IMR-90 (cell line): ENCODE data around the gene NT5E. TPM values are rescaled to one million over a fixed set of nuclear protein-coding genes. Genes with fewer than 3 reads are reported as not detected.
A peak's percentile ranks its signal among the peaks of the same experiment; 100 is the strongest.

ENCODE experiments used
- ATAC-seq: fragments of 200-7000 bp; cut with Tn5 transposase; 2 replicates; pipeline ENCODE4 v1.9.1; 2020; ENCODE audit warnings: low read depth, mild to moderate bottlenecking, moderate library complexity
- BruUV-seq: library from RNA; stranded (reverse); fragments of 400-500 nt; replicated peaks from 2 replicates; lab custom pipeline; 2021; lab: Mats Ljungman, UMichigan
- CTCF ChIA-PET: fragments of 300-600 bp; formaldehyde crosslinking; extraction: SDS; loops from one replicate; lab custom pipeline; 2021; ENCODE audit warnings: antibody characterized with exemption; lab: Yijun Ruan, JAX
- POLR2A ChIA-PET: fragments of 300-600 bp; sonication (Branson Sonifier 250); formaldehyde crosslinking; loops from one replicate; lab custom pipeline; 2022; ENCODE audit warnings: antibody characterized with exemption; ENCODE audit not compliant: unreplicated experiment; lab: Charles Lee
- DNase-seq: peaks from one replicate; pipeline ENCODE4 v3.0.0; 2013
- H2AFZ ChIP-seq: replicated peaks from 2 replicates; pipeline ENCODE3; 2013; ENCODE audit warnings: low read length, mild to moderate bottlenecking; ENCODE audit not compliant: poor library complexity
- H2AK5ac ChIP-seq: 2 replicates; pipeline ENCODE4 v1.6.1; 2013; ENCODE audit warnings: low read depth, low read length, inconsistent platforms
- H2AK9ac ChIP-seq: replicated peaks from 2 replicates; pipeline ENCODE3; 2013; ENCODE audit warnings: mild to moderate bottlenecking, low read depth, low read length, moderate library complexity; ENCODE audit not compliant: poor library complexity
- H2BK120ac ChIP-seq: 2 replicates; pipeline ENCODE4 v1.6.1; 2013; ENCODE audit warnings: low read depth, low read length, inconsistent platforms
- H2BK15ac ChIP-seq: 3 replicates; pipeline ENCODE4 v1.6.1; 2013; ENCODE audit warnings: low read depth, low read length, inconsistent platforms
- H2BK20ac ChIP-seq: 2 replicates; pipeline ENCODE4 v1.6.1; 2013; ENCODE audit warnings: low read depth, mild to moderate bottlenecking, inconsistent platforms, low read length, moderate library complexity
- H2BK5ac ChIP-seq: 2 replicates; pipeline ENCODE4 v1.6.1; 2013; ENCODE audit warnings: mild to moderate bottlenecking, low read depth, low read length, inconsistent platforms; ENCODE audit not compliant: poor library complexity, severe bottlenecking
- H3K14ac ChIP-seq: replicated peaks from 2 replicates; pipeline ENCODE4 v1.6.1; 2013; ENCODE audit warnings: low read depth, low read length, inconsistent platforms
- H3K18ac ChIP-seq: 2 replicates; pipeline ENCODE4 v1.6.1; 2013; ENCODE audit warnings: low read depth, low read length, control low read depth
- H3K23ac ChIP-seq: 2 replicates; pipeline ENCODE4 v1.6.1; 2013; ENCODE audit warnings: low read depth, low read length, inconsistent platforms
- H3K27ac ChIP-seq: 2 replicates; pipeline ENCODE4 v1.5.1; 2013; ENCODE audit warnings: mild to moderate bottlenecking, control low read depth, low read length; ENCODE audit not compliant: insufficient read depth
- H3K27me3 ChIP-seq: 2 replicates; pipeline ENCODE4 v1.6.1; 2013; ENCODE audit warnings: low read length; ENCODE audit not compliant: control insufficient read depth, insufficient read depth
- H3K36me3 ChIP-seq: 2 replicates; pipeline ENCODE4 v1.6.1; 2013; ENCODE audit warnings: low read length, mixed read lengths; ENCODE audit not compliant: control insufficient read depth, insufficient read depth
- H3K4ac ChIP-seq: 2 replicates; pipeline ENCODE4 v1.6.1; 2013; ENCODE audit warnings: low read depth, low read length, inconsistent platforms
- H3K4me1 ChIP-seq: 2 replicates; pipeline ENCODE4 v1.6.1; 2013; ENCODE audit warnings: low read length, mixed read lengths; ENCODE audit not compliant: control insufficient read depth, insufficient read depth
- H3K4me2 ChIP-seq: 2 replicates; pipeline ENCODE4 v1.6.1; 2013; ENCODE audit warnings: low read depth, mild to moderate bottlenecking, control low read depth, low read length, moderate library complexity
- H3K4me3 ChIP-seq: 2 replicates; pipeline ENCODE4 v1.5.1; 2013; ENCODE audit warnings: low read depth, mild to moderate bottlenecking, control low read depth, low read length, moderate library complexity; ENCODE audit not compliant: insufficient read depth
- H3K56ac ChIP-seq: 2 replicates; pipeline ENCODE4 v1.6.1; 2013; ENCODE audit warnings: low read length, inconsistent platforms; ENCODE audit not compliant: insufficient read depth; ENCODE audit errors: extremely low read depth
- H3K79me1 ChIP-seq, 2 experiments: 2 replicates each; pipeline ENCODE4 v1.6.1; 2013; ENCODE audit warnings: low read length in 2 of 2, inconsistent platforms in 1 of 2, low read depth in 1 of 2
- H3K9ac ChIP-seq: 2 replicates; pipeline ENCODE4 v1.6.1; 2013; ENCODE audit warnings: low read depth, low read length, control low read depth
- H3K9me1 ChIP-seq: 2 replicates; pipeline ENCODE4 v1.6.1; 2013; ENCODE audit warnings: low read length, inconsistent platforms; ENCODE audit not compliant: insufficient read depth
- H3K9me3 ChIP-seq: 2 replicates; pipeline ENCODE4 v1.6.1; 2013; ENCODE audit warnings: low read length; ENCODE audit not compliant: control insufficient read depth, insufficient read depth
- H4K20me1 ChIP-seq: 2 replicates; pipeline ENCODE4 v1.6.1; 2013; ENCODE audit warnings: low read length, inconsistent platforms; ENCODE audit not compliant: insufficient read depth
- H4K5ac ChIP-seq: 2 replicates; pipeline ENCODE4 v1.6.1; 2013; ENCODE audit warnings: mild to moderate bottlenecking, low read depth, low read length, control low read depth
- H4K8ac ChIP-seq, 2 experiments: 2 replicates each; pipeline ENCODE4 v1.6.1; 2013; ENCODE audit warnings: low read depth in 2 of 2, low read length in 2 of 2, control low read depth in 1 of 2, inconsistent platforms in 1 of 2
- H4K91ac ChIP-seq: 2 replicates; pipeline ENCODE4 v1.6.1; 2013; ENCODE audit warnings: low read depth, low read length, inconsistent platforms; ENCODE audit not compliant: insufficient read depth
- FOS ChIP-seq: fragments of 150-350 bp; IDR thresholded peaks from 2 replicates; pipeline ENCODE4 v1.6.1; 2016; ENCODE audit warnings: low read depth, low read length
- NFE2L2 ChIP-seq: fragments of 150-350 bp; IDR thresholded peaks from 2 replicates; pipeline ENCODE4 v1.6.1; 2016; ENCODE audit warnings: low read depth, mild to moderate bottlenecking, low read length
- RCOR1 ChIP-seq: IDR thresholded peaks from 2 replicates; pipeline ENCODE4 v1.6.1; 2012; ENCODE audit warnings: mild to moderate bottlenecking, low read length, improper control_type of control experiment; ENCODE audit not compliant: insufficient replicate concordance
- WGBS, 2 experiments: methylation state at CpG; one replicate each; pipeline versions ENCODE4 v1.1.5 to v1.1.7; 2013; ENCODE audit warnings: missing lambda C conversion rate in 2 of 2; ENCODE audit not compliant: insufficient read length in 1 of 2; ENCODE audit errors: extremely low coverage in 2 of 2; 5-methylcytosine and 5-hydroxymethylcytosine counted together
- dilution Hi-C: fragments of 300-500 bp; cut with HindIII; formaldehyde crosslinking; loops from one replicate; pipeline ENCODE4 v1.14.3; 2018; ENCODE audit warnings: low sequenced_read_pairs; ENCODE audit not compliant: unreplicated experiment
- in situ Hi-C: fragments of 300-500 bp; cut with MboI; formaldehyde crosslinking; loops from 3 replicates; pipeline ENCODE4 v1.14.3; 2019; ENCODE audit warnings: low sequenced_read_pairs, inconsistent platforms, mixed read lengths
- intact Hi-C: fragments of 100-400 bp; cut with micrococcal nuclease; formaldehyde crosslinking; loops from 2 replicates; pipeline ENCODE4 v1.10.0; 2022
- polyA plus RNA-seq, 3 experiments: library from polyadenylated mRNA; depleted of rRNA; stranded (reverse); fragments of >200 nt; gene quantifications; 2 replicates each; pipeline ENCODE4 v1.2.3, GENCODE V29; 2012; ENCODE audit warnings: low replicate concordance in 1 of 3
- total RNA-seq: library from RNA; depleted of rRNA; stranded (reverse); fragments of >200 nt; gene quantifications from 2 replicates; pipeline ENCODE4 v1.2.3, GENCODE V29; 2012

NT5E gene
- total and polyA plus RNA-seq, 2 of the 4 experiments (the other 2 are of a cell fraction) = 153 to 280 TPM

GRCh38 chr6:85456782-85457181 is 6.9 kb downstream of the NT5E start:
- no peak overlapping the region for H2BK5ac ChIP-seq
- peak overlapping the region; percentile 2; the same call in 1 of the 2 replicates for H3K14ac ChIP-seq
- ChIA-PET CTCF (no interaction called here), POLR2A (no interaction called here)
- peaks cover 46% of the 10 kb centered on the region for H3K9me1 ChIP-seq
- no peak overlapping the region for H2BK20ac ChIP-seq
- in situ Hi-C loops = loop anchor here (10.0 kb wide), 1 partner anchor 218 kb away; no protein-coding TSS in a partner anchor
- H3K4me3 ChIP-seq = no peak overlapping the region
- no peak overlapping the region for H3K9ac ChIP-seq
- H3K36me3 ChIP-seq = peaks cover 10% of the 10 kb centered on the region; the same call in 1 of the 2 replicates
- no peak overlapping the region for H2BK120ac ChIP-seq
- 0 out of 2 replicates have a peak overlapping the region, but pooled peaks have one; percentile 38 for H2AK5ac ChIP-seq
- no peak for DNase-seq
- no peak overlapping the region for H3K56ac ChIP-seq
- BruUV-seq = no TSS peak
- H4K5ac ChIP-seq = no peak overlapping the region
- peak overlapping the region; percentile 19; the same call in 1 of the 2 replicates for H3K4ac ChIP-seq
- H2AFZ ChIP-seq = no peak overlapping the region
- H3K79me1 ChIP-seq = peaks cover 32 to 76% of the 10 kb centered on the region in 2 experiments
- H3K23ac ChIP-seq = peak overlapping the region; percentile 32; the same call in 1 of the 2 replicates
- no peak overlapping the region; a peak in 1 of 4 replicates for H4K8ac ChIP-seq
- TF ChIP-seq FOS = no peak
- TF ChIP-seq NFE2L2 = no peak
- no peak for TF ChIP-seq RCOR1
- H4K91ac ChIP-seq = no peak overlapping the region
- no peaks in the 10 kb centered on the region for H3K27me3 ChIP-seq
- 100% methylated on average over 3 of the region's 4 CpGs; no CpG with 5 or more reads in 1 of the 2 experiments for WGBS, 2 experiments
- H3K18ac ChIP-seq = no peak overlapping the region; the same call in 1 of the 2 replicates
- ATAC-seq = no peak
- H4K20me1 ChIP-seq = peaks cover 66% of the 10 kb centered on the region
- no peak overlapping the region for H2BK15ac ChIP-seq
- dilution Hi-C loops = no loop called here
- intact Hi-C loops = loop anchor here (10.0 kb wide), 1 partner anchor 218 kb away; no protein-coding TSS in a partner anchor
- peaks cover 50% of the 10 kb centered on the region for H3K4me1 ChIP-seq
- no peak overlapping the region for H2AK9ac ChIP-seq
- no peak overlapping the region; the same call in 1 of the 2 replicates for H3K27ac ChIP-seq
- H3K9me3 ChIP-seq = no peaks in the 10 kb centered on the region
- no peak overlapping the region for H3K4me2 ChIP-seq
